Gastrocnemius medialis (tissue), 4 donors: ENCODE data around the gene WDR54.

Source experiments
- CTCF ChIP-seq, 5 experiments: fragments of 450-650 bp in 3 of 5; fragments of 200-600 bp in 2 of 5; sonication (generic) in 2 of 5; IDR thresholded peaks in 4 of 5; conservative IDR thresholded peaks in 1 of 5; 1 replicate in 4 of 5; 2 replicates in 1 of 5; pipeline ENCODE4 v1.5.1; 2016 to 2019; ENCODE audit warnings: antibody characterized with exemption in 5 of 5, mild to moderate bottlenecking in 3 of 5, moderate library complexity in 3 of 5
- POLR2A ChIP-seq, 2 donors: fragments of 450-650 bp; IDR thresholded peaks; one replicate each; pipeline ENCODE4 v1.6.1; 2017; ENCODE audit warnings: antibody characterized with exemption in 2 of 2, mild to moderate bottlenecking in 2 of 2, moderate library complexity in 2 of 2

- no peak for TF ChIP-seq POLR2A (IDR thresholded peaks at IDR 0.05)
- no peak for TF ChIP-seq CTCF (IDR thresholded peaks at IDR 0.05 in 4 of 5, conservative IDR thresholded peaks at IDR 0.05 in 1 of 5)
These were observed 1.9 kb downstream of the WDR54 start for GRCh38 chr2:74423231-74424095.
